ENCODE data around the gene TBC1D22B. TPM values are rescaled to one million over a fixed set of nuclear protein-coding genes. Genes with fewer than 3 reads are reported as not detected.

The TBC1D22B gene
- total RNA-seq, 4 donors from 2014 or later, result 14.8 to 19.6 (median 17.6) TPM

DNA sequence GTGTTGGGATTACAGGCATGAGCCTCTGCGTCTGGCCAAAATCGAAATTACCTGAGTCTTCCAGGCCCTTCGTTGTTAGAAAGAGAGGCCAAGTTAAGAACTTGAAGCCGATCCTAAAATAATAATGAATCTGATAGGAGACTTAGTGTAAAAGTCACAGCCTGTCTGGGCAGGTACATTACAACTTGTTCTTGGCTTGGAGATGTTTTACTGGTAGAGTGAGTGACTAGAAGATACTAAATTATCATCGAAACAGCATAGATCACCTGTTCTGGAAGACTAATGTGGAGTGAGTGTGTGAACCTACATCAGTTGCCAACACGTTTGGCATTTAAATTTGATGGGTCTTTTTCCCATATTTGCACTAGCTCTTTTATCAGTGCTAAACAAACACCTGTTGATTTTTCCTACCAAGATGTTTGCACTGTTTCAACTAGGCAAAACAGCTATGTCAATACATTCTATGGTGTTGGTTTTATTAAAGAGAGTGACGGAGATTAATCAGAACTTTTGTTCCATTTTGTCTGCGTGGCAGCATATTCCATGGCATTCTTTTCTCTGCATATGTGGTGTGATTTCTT lies 5.0 kb downstream of the TBC1D22B start:
- TF ChIP-seq, protein P1, sequence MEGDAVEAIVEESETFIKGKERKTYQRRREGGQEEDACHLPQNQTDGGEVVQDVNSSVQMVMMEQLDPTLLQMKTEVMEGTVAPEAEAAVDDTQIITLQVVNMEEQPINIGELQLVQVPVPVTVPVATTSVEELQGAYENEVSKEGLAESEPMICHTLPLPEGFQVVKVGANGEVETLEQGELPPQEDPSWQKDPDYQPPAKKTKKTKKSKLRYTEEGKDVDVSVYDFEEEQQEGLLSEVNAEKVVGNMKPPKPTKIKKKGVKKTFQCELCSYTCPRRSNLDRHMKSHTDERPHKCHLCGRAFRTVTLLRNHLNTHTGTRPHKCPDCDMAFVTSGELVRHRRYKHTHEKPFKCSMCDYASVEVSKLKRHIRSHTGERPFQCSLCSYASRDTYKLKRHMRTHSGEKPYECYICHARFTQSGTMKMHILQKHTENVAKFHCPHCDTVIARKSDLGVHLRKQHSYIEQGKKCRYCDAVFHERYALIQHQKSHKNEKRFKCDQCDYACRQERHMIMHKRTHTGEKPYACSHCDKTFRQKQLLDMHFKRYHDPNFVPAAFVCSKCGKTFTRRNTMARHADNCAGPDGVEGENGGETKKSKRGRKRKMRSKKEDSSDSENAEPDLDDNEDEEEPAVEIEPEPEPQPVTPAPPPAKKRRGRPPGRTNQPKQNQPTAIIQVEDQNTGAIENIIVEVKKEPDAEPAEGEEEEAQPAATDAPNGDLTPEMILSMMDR (IDR thresholded peaks at IDR 0.05), result no peak
- TF ChIP-seq POLR2A (IDR thresholded peaks at IDR 0.05), result no peak
- WGBS, 2 donors, result 49 to 69% methylated on average over 8 of the region's 8 CpGs
- no peak overlapping the region for H3K4me3 ChIP-seq (ENCODE audit: low read depth, poor library complexity, severe bottlenecking)
- DNase-seq (ENCODE audit: low spot score in 2 of 2), result no peak
- intact Hi-C loops (cut with DNase I; ENCODE audit: low total_unique reads), result no loop called here

DNA sequence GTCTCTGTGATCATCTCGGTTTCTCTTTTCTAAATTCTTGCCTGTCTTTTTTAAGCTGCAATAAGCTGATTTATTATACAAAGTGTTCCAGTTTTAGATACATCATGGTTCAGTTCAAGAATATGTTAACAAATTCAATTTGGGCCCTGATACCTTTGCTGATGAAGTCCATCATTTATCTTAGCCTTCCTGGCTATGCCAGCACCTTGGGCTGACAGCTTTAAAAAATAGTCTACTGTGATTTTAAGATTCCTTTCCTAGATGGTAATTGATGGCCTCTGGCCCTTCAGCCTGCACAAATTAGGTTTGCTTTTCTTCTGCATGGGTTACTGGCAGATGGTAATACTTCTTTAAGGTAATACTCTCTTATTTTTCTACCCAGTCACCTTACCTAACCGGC lies 7.4 kb downstream of the TBC1D22B start:
- intact Hi-C loops (cut with DNase I; ENCODE audit: low total_unique reads), result no loop called here
- 75 to 81% methylated on average over 2 of the region's 2 CpGs for WGBS, 2 donors

DNA sequence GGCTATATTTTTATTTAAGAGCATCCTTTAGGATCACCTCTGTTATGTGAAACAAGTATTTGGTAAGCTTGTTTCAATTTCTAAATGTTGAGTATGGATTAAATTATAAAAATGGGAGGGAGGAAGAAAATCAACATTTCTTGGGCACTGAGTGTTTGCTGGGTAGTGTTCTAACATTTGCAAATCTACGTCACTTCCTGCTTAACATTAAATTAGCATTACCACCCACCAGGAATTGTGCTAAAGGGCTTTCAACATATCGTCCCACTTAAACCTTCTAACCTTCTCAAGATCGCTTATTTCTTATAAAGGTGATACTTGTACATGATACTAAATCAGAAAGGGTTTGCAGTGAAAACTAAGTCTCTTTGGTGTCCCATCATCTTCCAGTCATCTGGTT lies 8.3 kb downstream of the TBC1D22B start:
- intact Hi-C loops (cut with DNase I; ENCODE audit: low total_unique reads), result no loop called here
- 77 to 91% methylated on average over 3 of the region's 3 CpGs for WGBS, 2 donors
- DNase-seq (ENCODE audit: low spot score in 2 of 2), result no peak
- no peak overlapping the region for H3K4me3 ChIP-seq (ENCODE audit: low read depth, poor library complexity, severe bottlenecking)
- TF ChIP-seq, protein P1 (IDR thresholded peaks at IDR 0.05), result no peak
- no peak for TF ChIP-seq POLR2A (IDR thresholded peaks at IDR 0.05)

More for the DNA sequence above, 7.4 kb downstream of the TBC1D22B start:
- TF ChIP-seq, protein P1 (IDR thresholded peaks at IDR 0.05), result no peak
- TF ChIP-seq POLR2A (IDR thresholded peaks at IDR 0.05), result no peak
- no peak for DNase-seq (ENCODE audit: low spot score in 2 of 2)
- H3K4me3 ChIP-seq (ENCODE audit: low read depth, poor library complexity, severe bottlenecking), result no peak overlapping the region

DNA sequence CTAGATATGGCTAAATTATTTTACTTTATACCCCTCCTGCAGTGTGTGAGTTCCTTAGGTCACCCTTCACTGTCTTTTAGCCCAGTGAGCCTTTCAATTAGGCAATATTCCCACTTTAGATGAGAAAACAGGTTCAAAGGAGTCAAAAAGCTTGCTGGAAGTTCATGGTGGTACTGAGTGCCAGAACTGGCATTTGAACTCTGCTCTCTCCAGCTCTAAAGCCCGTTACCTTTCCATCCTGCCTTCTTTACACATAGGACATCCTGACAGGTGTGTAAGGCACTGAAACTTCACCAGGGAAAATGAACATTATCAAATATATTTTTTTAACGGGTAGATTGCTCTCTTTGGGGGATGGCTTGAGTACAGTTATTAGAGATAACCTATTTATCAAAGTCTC lies 11.5 kb downstream of the TBC1D22B start:
- 92 to 95% methylated on average over 2 of the region's 2 CpGs for WGBS, 2 donors
- no peak overlapping the region for H3K4me3 ChIP-seq (ENCODE audit: low read depth, poor library complexity, severe bottlenecking)
- intact Hi-C loops (cut with DNase I; ENCODE audit: low total_unique reads), result no loop called here
- no peak for DNase-seq (ENCODE audit: low spot score in 2 of 2)
- TF ChIP-seq, protein P1 (IDR thresholded peaks at IDR 0.05), result no peak
- TF ChIP-seq POLR2A (IDR thresholded peaks at IDR 0.05), result no peak

DNA sequence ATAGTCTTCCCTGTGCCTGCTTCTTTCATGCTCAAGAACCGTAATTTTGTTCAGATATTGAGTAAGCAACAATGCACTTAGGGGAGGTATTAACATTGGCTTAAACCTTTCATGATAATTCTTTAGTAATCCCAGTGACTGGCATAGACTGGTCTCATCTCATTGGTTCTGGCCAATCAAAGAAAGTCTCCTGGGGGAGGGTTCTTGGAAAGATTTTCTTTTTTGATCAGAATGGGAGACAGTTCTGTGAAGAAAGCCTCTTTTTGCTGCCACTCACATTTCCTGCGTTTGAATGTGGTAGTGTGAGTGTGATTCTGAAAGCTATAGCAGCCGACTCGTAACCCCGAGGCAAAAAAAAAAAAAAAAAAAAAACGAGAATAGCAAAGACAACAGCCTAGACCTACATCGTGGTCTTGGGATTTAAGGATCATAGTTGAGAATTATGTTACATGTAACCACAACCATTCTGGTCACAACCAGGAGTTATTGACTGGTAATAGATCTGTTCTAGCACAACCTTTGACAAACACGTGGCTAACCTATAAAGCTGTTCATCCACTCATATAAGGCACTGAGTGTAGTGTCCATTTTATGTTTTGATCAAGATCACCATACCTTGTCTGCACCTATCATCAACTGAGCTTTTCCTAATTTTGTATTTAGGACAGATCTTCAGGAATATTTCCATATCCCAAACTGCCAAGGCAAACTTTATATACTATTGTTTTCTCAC lies 15.4 kb downstream of the TBC1D22B start:
- DNase-seq (ENCODE audit: low spot score in 2 of 2), result no peak
- 57 to 66% methylated on average over 8 of the region's 8 CpGs for WGBS, 2 donors
- intact Hi-C loops (cut with DNase I; ENCODE audit: low total_unique reads), result no loop called here
- H3K4me3 ChIP-seq (ENCODE audit: low read depth, poor library complexity, severe bottlenecking), result no peak overlapping the region
- TF ChIP-seq, protein P1 (IDR thresholded peaks at IDR 0.05), result no peak
- TF ChIP-seq POLR2A (IDR thresholded peaks at IDR 0.05), result no peak

Measured in lower leg skin (tissue), 4 donors.